Parathyroid adenoma (tissue), 2 donors: Measurements from ENCODE around the gene ATM.

Source experiments
- H2AFZ ChIP-seq: fragments of 300-600 bp; sonication (generic); one replicate; pipeline ENCODE4 v1.7.0; 2017; ENCODE audit warnings: antibody characterized with exemption, mild to moderate bottlenecking
- H3K27ac ChIP-seq: fragments of 300-600 bp; sonication (generic); one replicate; pipeline ENCODE4 v1.7.0; 2017
- H3K27me3 ChIP-seq: fragments of 300-600 bp; sonication (generic); one replicate; pipeline ENCODE4 v1.7.0; 2017; ENCODE audit warnings: low read length; ENCODE audit not compliant: control insufficient read depth, insufficient read depth
- H3K36me3 ChIP-seq: fragments of 300-600 bp; sonication (generic); one replicate; pipeline ENCODE4 v1.7.0; 2017; ENCODE audit warnings: low read length; ENCODE audit not compliant: control insufficient read depth, insufficient read depth
- H3K4me1 ChIP-seq: fragments of 300-600 bp; sonication (generic); one replicate; pipeline ENCODE4 v1.7.0; 2017; ENCODE audit warnings: control low read depth
- H3K4me2 ChIP-seq: fragments of 300-600 bp; sonication (generic); one replicate; pipeline ENCODE4 v1.7.0; 2017; ENCODE audit warnings: low read length
- H3K4me3 ChIP-seq: fragments of 300-600 bp; sonication (generic); one replicate; pipeline ENCODE4 v1.7.0; 2017; ENCODE audit warnings: low read depth, low read length
- H3K79me2 ChIP-seq: fragments of 300-600 bp; sonication (generic); one replicate; pipeline ENCODE4 v1.7.0; 2017; ENCODE audit warnings: control low read depth
- H3K9ac ChIP-seq: fragments of 300-600 bp; sonication (generic); one replicate; pipeline ENCODE4 v1.7.0; 2017; ENCODE audit warnings: mild to moderate bottlenecking
- H3K9me3 ChIP-seq: fragments of 300-600 bp; sonication (generic); one replicate; pipeline ENCODE4 v1.7.0; 2017; ENCODE audit warnings: low read length; ENCODE audit not compliant: control insufficient read depth
- TF ChIP-seq, protein P1 (sequence below): fragments of 300-600 bp; sonication (generic); IDR thresholded peaks from one replicate; pipeline ENCODE4 v1.7.0; 2017; ENCODE audit warnings: antibody characterized with exemption, mild to moderate bottlenecking
- donor health status: primary hyperparathyroidism.

Gene ATM

DNA sequence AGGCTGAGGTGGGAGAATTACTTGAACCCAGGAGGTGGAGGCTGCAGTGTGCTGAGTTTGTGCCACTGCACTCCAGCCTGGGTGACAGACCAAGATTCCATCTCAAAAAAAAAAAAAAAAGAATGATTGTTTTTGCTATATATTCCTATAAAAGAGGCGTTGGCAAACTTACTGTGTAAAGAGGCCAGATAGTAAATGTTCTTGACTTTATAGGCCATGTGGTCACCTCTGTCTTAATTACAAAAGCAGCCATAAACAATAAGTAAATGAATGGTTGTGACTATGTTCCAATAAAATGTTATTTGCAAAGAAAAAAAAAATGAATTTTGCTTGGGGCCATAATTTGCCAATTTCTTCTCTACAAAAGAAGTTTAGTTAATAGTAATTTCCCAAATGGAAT, 12.3 kb downstream of the ATM start:
- Histone ChIP-seq H3K27ac (no peak overlapping the region), H3K4me2 (no peak overlapping the region), H2AFZ (no peak overlapping the region), H3K79me2 (no peaks in the 10 kb centered on the region), H3K4me3 (no peak overlapping the region), H3K9ac (no peak overlapping the region), H3K27me3 (no peaks in the 10 kb centered on the region), H3K36me3 (no peaks in the 10 kb centered on the region), H3K4me1 (no peaks in the 10 kb centered on the region), H3K9me3 (no peaks in the 10 kb centered on the region)
- TF ChIP-seq, protein P1, sequence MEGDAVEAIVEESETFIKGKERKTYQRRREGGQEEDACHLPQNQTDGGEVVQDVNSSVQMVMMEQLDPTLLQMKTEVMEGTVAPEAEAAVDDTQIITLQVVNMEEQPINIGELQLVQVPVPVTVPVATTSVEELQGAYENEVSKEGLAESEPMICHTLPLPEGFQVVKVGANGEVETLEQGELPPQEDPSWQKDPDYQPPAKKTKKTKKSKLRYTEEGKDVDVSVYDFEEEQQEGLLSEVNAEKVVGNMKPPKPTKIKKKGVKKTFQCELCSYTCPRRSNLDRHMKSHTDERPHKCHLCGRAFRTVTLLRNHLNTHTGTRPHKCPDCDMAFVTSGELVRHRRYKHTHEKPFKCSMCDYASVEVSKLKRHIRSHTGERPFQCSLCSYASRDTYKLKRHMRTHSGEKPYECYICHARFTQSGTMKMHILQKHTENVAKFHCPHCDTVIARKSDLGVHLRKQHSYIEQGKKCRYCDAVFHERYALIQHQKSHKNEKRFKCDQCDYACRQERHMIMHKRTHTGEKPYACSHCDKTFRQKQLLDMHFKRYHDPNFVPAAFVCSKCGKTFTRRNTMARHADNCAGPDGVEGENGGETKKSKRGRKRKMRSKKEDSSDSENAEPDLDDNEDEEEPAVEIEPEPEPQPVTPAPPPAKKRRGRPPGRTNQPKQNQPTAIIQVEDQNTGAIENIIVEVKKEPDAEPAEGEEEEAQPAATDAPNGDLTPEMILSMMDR = no peak

DNA sequence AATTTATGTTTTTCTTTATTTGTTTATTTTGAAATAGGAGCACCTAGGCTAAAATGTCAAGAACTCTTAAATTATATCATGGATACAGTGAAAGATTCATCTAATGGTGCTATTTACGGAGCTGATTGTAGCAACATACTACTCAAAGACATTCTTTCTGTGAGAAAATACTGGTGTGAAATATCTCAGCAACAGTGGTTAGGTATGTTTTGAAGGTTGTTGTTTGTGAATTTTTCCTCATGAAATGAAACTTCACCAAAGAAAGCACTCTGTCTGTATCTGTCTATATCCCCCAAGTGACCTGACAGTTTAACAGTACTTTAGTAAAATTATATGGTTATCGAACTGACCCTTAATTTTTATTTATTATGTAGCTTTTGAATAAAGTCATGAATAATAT, 12.8 kb downstream of the ATM start:
- no peaks in the 10 kb centered on the region for H3K36me3 ChIP-seq

DNA sequence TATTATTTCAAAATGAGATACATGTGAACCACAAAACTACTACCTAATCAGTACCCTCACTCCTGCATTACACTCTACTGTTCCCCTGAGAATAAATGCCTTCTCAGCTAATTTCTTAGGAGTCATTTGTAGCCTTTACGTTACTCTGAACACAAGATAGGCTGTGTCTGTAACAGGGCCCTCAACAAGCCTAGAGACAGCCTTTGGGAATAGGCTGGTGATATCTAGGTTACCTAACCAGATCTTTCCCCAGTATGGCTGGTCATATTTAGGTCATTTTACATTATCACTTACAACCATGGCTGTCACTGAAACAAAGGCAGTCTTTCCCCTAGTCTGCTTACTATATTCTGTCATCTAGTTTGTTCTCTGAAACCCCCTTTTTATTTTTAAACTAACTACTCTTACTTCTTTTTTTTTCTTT, 14.2 kb downstream of the ATM start:
- Histone ChIP-seq H3K9me3 (no peaks in the 10 kb centered on the region), H3K79me2 (no peaks in the 10 kb centered on the region), H3K27me3 (no peaks in the 10 kb centered on the region), H2AFZ (no peak overlapping the region), H3K4me1 (no peaks in the 10 kb centered on the region), H3K36me3 (no peaks in the 10 kb centered on the region), H3K27ac (no peak overlapping the region), H3K4me2 (no peak overlapping the region), H3K9ac (no peak overlapping the region), H3K4me3 (no peak overlapping the region)
- TF ChIP-seq, protein P1 = no peak

More for the DNA sequence above, 12.8 kb downstream of the ATM start:
- no peaks in the 10 kb centered on the region for H3K27me3 ChIP-seq
- no peaks in the 10 kb centered on the region for H3K4me1 ChIP-seq
- H2AFZ ChIP-seq = no peak overlapping the region
- TF ChIP-seq, protein P1 = no peak
- H3K9me3 ChIP-seq = no peaks in the 10 kb centered on the region
- no peak overlapping the region for H3K4me3 ChIP-seq
- no peak overlapping the region for H3K9ac ChIP-seq
- H3K79me2 ChIP-seq = no peaks in the 10 kb centered on the region
- H3K27ac ChIP-seq = no peak overlapping the region
- H3K4me2 ChIP-seq = no peak overlapping the region

DNA sequence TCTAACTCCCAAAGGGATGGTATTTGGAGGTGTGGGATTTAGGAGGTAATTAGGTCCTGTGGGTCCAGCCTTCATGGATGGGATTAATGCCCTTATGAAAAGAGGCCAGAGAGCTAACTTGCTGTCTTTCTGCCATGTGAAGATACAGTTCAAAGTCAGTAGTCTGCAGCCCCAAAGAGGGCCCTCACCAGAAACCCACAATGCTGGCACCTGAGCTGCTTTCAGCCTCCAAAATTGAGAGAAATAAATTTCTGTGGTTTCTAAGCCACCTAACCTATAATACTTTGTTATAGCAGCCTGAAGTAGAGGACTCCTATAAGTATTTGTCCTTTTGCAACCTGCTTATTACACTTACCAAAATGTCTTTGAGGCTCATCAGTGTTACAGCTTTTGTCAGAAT, 16.2 kb downstream of the ATM start:
- H3K27me3 ChIP-seq = no peaks in the 10 kb centered on the region
- H3K36me3 ChIP-seq = no peaks in the 10 kb centered on the region
- no peak overlapping the region for H3K9ac ChIP-seq
- H3K27ac ChIP-seq = no peak overlapping the region
- TF ChIP-seq, protein P1 = no peak
- H3K79me2 ChIP-seq = no peaks in the 10 kb centered on the region
- H2AFZ ChIP-seq = no peak overlapping the region
- no peaks in the 10 kb centered on the region for H3K4me1 ChIP-seq
- no peak overlapping the region for H3K4me2 ChIP-seq
- no peak overlapping the region for H3K4me3 ChIP-seq
- H3K9me3 ChIP-seq = no peaks in the 10 kb centered on the region

DNA sequence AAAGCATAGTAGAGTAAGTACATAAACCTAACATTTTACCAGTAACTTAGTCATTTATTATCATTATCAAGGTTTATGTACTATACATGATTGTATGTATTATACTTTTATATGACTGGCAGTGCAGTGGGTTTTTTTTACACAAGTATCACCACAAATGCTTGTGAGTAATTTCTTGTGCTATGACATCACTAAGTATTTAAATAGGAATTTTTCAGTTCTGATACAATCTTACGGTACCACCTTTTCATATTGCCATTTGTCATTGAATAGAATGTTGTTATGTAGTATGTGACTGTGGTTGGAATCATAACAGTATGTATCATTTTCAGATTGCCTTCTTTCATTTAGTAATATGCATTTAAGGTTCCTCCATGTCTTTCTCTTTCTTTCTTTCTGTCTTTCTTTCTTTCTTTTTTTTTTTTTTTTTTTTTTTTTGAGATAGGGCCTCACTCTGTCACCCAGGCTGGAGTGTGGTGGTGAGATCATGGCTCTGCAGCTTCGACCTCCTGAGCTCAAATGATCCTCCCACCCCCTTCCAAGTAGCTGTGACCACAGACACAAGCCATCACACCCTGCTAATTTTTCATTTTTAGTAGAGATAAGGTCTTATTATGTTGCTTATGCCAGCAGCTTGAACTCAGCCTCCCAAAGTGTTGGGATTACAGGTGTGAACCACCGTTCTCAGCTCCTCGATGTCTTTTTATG, 18.6 kb downstream of the ATM start:
- H3K9ac ChIP-seq = no peak overlapping the region
- H3K79me2 ChIP-seq = no peaks in the 10 kb centered on the region
- H3K4me3 ChIP-seq = no peak overlapping the region
- H3K9me3 ChIP-seq = no peaks in the 10 kb centered on the region
- no peaks in the 10 kb centered on the region for H3K36me3 ChIP-seq
- H3K27me3 ChIP-seq = no peaks in the 10 kb centered on the region
- H3K4me2 ChIP-seq = no peak overlapping the region
- TF ChIP-seq, protein P1 = no peak
- no peak overlapping the region for H3K27ac ChIP-seq
- H3K4me1 ChIP-seq = no peaks in the 10 kb centered on the region
- H2AFZ ChIP-seq = no peak overlapping the region
